ENCODE results near the gene SOX3. TPM values are rescaled to one million over a fixed set of nuclear protein-coding genes. Genes with fewer than 3 reads are reported as not detected.

SOX3 gene
- total and polyA plus RNA-seq, 2 of the 13 experiments (the other 11 are each of a cell fraction or from before 2014, with no cell fraction given) = not detected

GRCh38 chrX:140502491-140503237, 2.2 kb downstream of the SOX3 start (continued):
- TF ChIP-seq MEF2D (CRISPR knock-in tag; IDR thresholded peaks at IDR 0.05) = no peak

GRCh38 chrX:140501940-140502468, 2.9 kb downstream of the SOX3 start:
- DNase-seq (ENCODE audit: low spot score) = no peak
- no peak overlapping the region for H3K4me2 ChIP-seq (ENCODE audit: low read depth, low read length)
- no peaks in the 10 kb centered on the region for H3K9me3 ChIP-seq (ENCODE audit: low read length)
- POLR2A ChIA-PET = no interaction called here
- in situ Hi-C loops (cut with HindIII; ENCODE audit: extremely low pct_ligation_motif_present, low pct_unique_long_range_greater_than_20kb) = no loop called here
- no peak overlapping the region for H3K27ac ChIP-seq (ENCODE audit: extremely low read length, insufficient read depth, low read length)
- H3K27me3 ChIP-seq (ENCODE audit: control insufficient read depth in 1 of 2, insufficient read depth in 2 of 2, low read length in 2 of 2) = no peaks in the 10 kb centered on the region; a peak in 1 of 5 replicates
- TF ChIP-seq ELF3 (CRISPR knock-in tag; IDR thresholded peaks at IDR 0.05) (no peak), ELK4 (CRISPR knock-in tag; IDR thresholded peaks at IDR 0.05; ENCODE audit: borderline replicate concordance) (no peak), KDM4B (CRISPR knock-in tag; IDR thresholded peaks at IDR 0.05) (no peak), MEIS1 (CRISPR knock-in tag; IDR thresholded peaks at IDR 0.05; ENCODE audit: borderline replicate concordance) (no peak), KDM6A (CRISPR knock-in tag; IDR thresholded peaks at IDR 0.05; ENCODE audit: low read depth) (no peak), KDM2A (CRISPR knock-in tag; IDR thresholded peaks at IDR 0.05; ENCODE audit: borderline replicate concordance, low read depth) (no peak), ZKSCAN8 (CRISPR knock-in tag; IDR thresholded peaks at IDR 0.05; ENCODE audit: borderline replicate concordance) (no peak)
- no peak overlapping the region for H3K9ac ChIP-seq (ENCODE audit: insufficient read depth, low read depth, low read length)
- H2AFZ ChIP-seq (ENCODE audit: low read length) = no peak overlapping the region
- intact Hi-C loops (cut with micrococcal nuclease; ENCODE audit: unreplicated experiment) = no loop called here
- H3K36me3 ChIP-seq (replicated peaks in 1 of 2; ENCODE audit: control insufficient read depth in 1 of 2, insufficient read depth in 2 of 2, low read length in 2 of 2) = no peaks in the 10 kb centered on the region
- no peaks in the 10 kb centered on the region for H3K79me2 ChIP-seq (ENCODE audit: insufficient read depth, low read length)
- no peak overlapping the region for H3K4me3 ChIP-seq (replicated peaks in 1 of 3; ENCODE audit: insufficient read depth in 1 of 3, low read depth in 2 of 3, low read length in 3 of 3)
- WGBS (ENCODE audit: low lambda C conversion rate) = 38% methylated on average over 11 of the region's 14 CpGs
- H3K4me1 ChIP-seq (ENCODE audit: insufficient read depth, low read length) = no peaks in the 10 kb centered on the region
- CTCF ChIA-PET (ENCODE audit: low intra/inter-chr PET ratio, low total read pairs) = no interaction called here
- FAIRE-seq = no peak
- BruUV-seq (replicated peaks) = no TSS peak
- H4K20me1 ChIP-seq (ENCODE audit: insufficient read depth, low read length) = no peaks in the 10 kb centered on the region
- ATAC-seq = no peak
